PFSK-1 (cell line): ENCODE data around the gene RIPOR3.

ENCODE experiments used
- FOXP2 ChIP-seq: optimal IDR thresholded peaks from 2 replicates; pipeline ENCODE3; 2011; ENCODE audit warnings: borderline replicate concordance, control low read depth, inconsistent platforms; ENCODE audit not compliant: insufficient read depth; ENCODE audit errors: extremely low read length, extremely low read depth
- POLR2AphosphoS5 ChIP-seq: IDR thresholded peaks from 2 replicates; pipeline ENCODE4 v1.6.1; 2012; ENCODE audit warnings: low read depth, mild to moderate bottlenecking, control low read depth, low read length, moderate library complexity
- REST ChIP-seq, 2 experiments: IDR thresholded peaks; 2 replicates each; pipeline versions ENCODE4 v1.6.1 to v1.8.0; 2011 to 2012; ENCODE audit warnings: low read depth in 2 of 2, low read length in 2 of 2, control low read depth in 1 of 2, inconsistent platforms in 1 of 2, mild to moderate bottlenecking in 1 of 2, moderate library complexity in 1 of 2; ENCODE audit not compliant: insufficient read depth in 1 of 2
- SIN3A ChIP-seq: IDR thresholded peaks from 2 replicates; pipeline ENCODE4 v1.6.1; 2012; ENCODE audit warnings: mild to moderate bottlenecking, low read length, moderate library complexity, borderline replicate concordance; ENCODE audit not compliant: insufficient read depth
- TAF1 ChIP-seq: IDR thresholded peaks from 2 replicates; pipeline ENCODE4 v1.6.1; 2012; ENCODE audit warnings: low read length, control low read depth, borderline replicate concordance; ENCODE audit not compliant: insufficient read depth

The RIPOR3 gene

GRCh38 chr20:50615407-50615806 is 75.9 kb downstream of the RIPOR3 start:
- no peak for TF ChIP-seq REST (IDR thresholded peaks at IDR 0.05; ENCODE audit: insufficient read depth in 1 of 2, low read depth in 2 of 2, low read length in 2 of 2)
- no peak for TF ChIP-seq TAF1
- TF ChIP-seq POLR2AphosphoS5, result no peak
- TF ChIP-seq SIN3A, result no peak
- no peak for TF ChIP-seq FOXP2

GRCh38 chr20:50613438-50614169 is 77.7 kb downstream of the RIPOR3 start:
- TF ChIP-seq FOXP2 (no peak), TAF1 (no peak), POLR2AphosphoS5 (no peak), SIN3A (no peak), REST (IDR thresholded peaks at IDR 0.05; ENCODE audit: insufficient read depth in 1 of 2, low read depth in 2 of 2, low read length in 2 of 2) (no peak)

GRCh38 chr20:50611128-50611810 is 80.1 kb downstream of the RIPOR3 start:
- TF ChIP-seq POLR2AphosphoS5 (no peak), FOXP2 (no peak), REST (IDR thresholded peaks at IDR 0.05; ENCODE audit: insufficient read depth in 1 of 2, low read depth in 2 of 2, low read length in 2 of 2) (no peak), SIN3A (no peak), TAF1 (no peak)

- TF ChIP-seq TAF1 (no peak), SIN3A (no peak), FOXP2 (no peak), POLR2AphosphoS5 (no peak), REST (IDR thresholded peaks at IDR 0.05; ENCODE audit: insufficient read depth in 1 of 2, low read depth in 2 of 2, low read length in 2 of 2) (no peak)
Measured at GRCh38 chr20:50610212-50610718, 81.1 kb downstream of the RIPOR3 start.
